Dermis microvascular lymphatic vessel endothelial cell (primary cell): ENCODE data around the gene INPP5F. TPM values are rescaled to one million over a fixed set of nuclear protein-coding genes. Genes with fewer than 3 reads are reported as not detected.
"Not testable (repeated sequence)": the region's sequence is repeated elsewhere in the genome, so short reads cannot be mapped to it uniquely, and the experiment has no call there.

Experiments
- DNase-seq, 2 donors: peaks; one replicate each; pipeline versions ENCODE4 v3.0.0 to v3.0.0-alpha.2; 2010; ENCODE audit warnings: low read depth in 2 of 2
- total RNA-seq: library from RNA; depleted of rRNA; stranded (reverse); fragments of >200 nt; gene quantifications from 2 replicates; pipeline ENCODE4 v1.2.1, GENCODE V29; 2014

Gene INPP5F
- total RNA-seq, 1 donor from 2014 or later: 9.4 TPM

- peak in 1 of 2 donors; percentile 14 for DNase-seq
Measured at GRCh38 chr10:119776536-119776935, 50.7 kb downstream of the INPP5F start.

- no peak for DNase-seq
Measured at GRCh38 chr10:119777686-119778085, 51.8 kb downstream of the INPP5F start.

GRCh38 chr10:119778776-119779445 lies 53.1 kb downstream of the INPP5F start:
- peak in 1 of 2 donors; percentile 7 for DNase-seq

GRCh38 chr10:119780879-119781480 lies 55.1 kb downstream of the INPP5F start:
- DNase-seq: no peak

GRCh38 chr10:119781498-119781897 lies 55.6 kb downstream of the INPP5F start:
- no peak for DNase-seq

- peak; percentile 39 to 71 for DNase-seq
Measured at GRCh38 chr10:119782981-119783664, 57.3 kb downstream of the INPP5F start.

GRCh38 chr10:119783665-119784027 lies 57.8 kb downstream of the INPP5F start:
- peak; percentile 52 to 63 for DNase-seq

- DNase-seq: no peak
Measured at GRCh38 chr10:119784340-119785067, 58.7 kb downstream of the INPP5F start.

- DNase-seq: peak in 1 of 2 donors; percentile 9
Measured at GRCh38 chr10:119786117-119786769, 60.4 kb downstream of the INPP5F start.

GRCh38 chr10:119795101-119795500 lies 69.3 kb downstream of the INPP5F start:
- DNase-seq: not testable (repeated sequence)

- no peak for DNase-seq
Measured at GRCh38 chr10:119796039-119796438, 70.2 kb downstream of the INPP5F start.

- no peak for DNase-seq
Measured at GRCh38 chr10:119801176-119801575, 75.3 kb downstream of the INPP5F start.

GRCh38 chr10:119801998-119802538 lies 76.2 kb downstream of the INPP5F start:
- no peak for DNase-seq

- DNase-seq: peak in 1 of 2 donors; percentile 12
Measured at GRCh38 chr10:119803264-119803663, 77.4 kb downstream of the INPP5F start.

GRCh38 chr10:119805702-119806230 lies 79.9 kb downstream of the INPP5F start:
- DNase-seq: peak in 1 of 2 donors; percentile 12

- no peak for DNase-seq
Measured at GRCh38 chr10:119806334-119807130, 80.7 kb downstream of the INPP5F start.

- peak in 1 of 2 donors; percentile 41 for DNase-seq
Measured at GRCh38 chr10:119807960-119808697, 82.3 kb downstream of the INPP5F start.

GRCh38 chr10:119811122-119811521 lies 85.3 kb downstream of the INPP5F start:
- DNase-seq: no peak

- peak; percentile 30 to 57 for DNase-seq
Measured at GRCh38 chr10:119812684-119813083, 86.8 kb downstream of the INPP5F start.
